Omental fat pad (tissue), 4 donors: ENCODE results near the gene F10. TPM values are rescaled to one million over a fixed set of nuclear protein-coding genes. Genes with fewer than 3 reads are reported as not detected.

Experiments
- ATAC-seq: fragments of 150-250 bp; one replicate; pipeline ENCODE4 v1.9.1; 2016; ENCODE audit warnings: mild to moderate bottlenecking, moderate library complexity; ENCODE audit not compliant: low FRiP score
- DNase-seq: peaks from one replicate; pipeline ENCODE4 v3.0.0-alpha.2; 2019; ENCODE audit warnings: low spot score
- total RNA-seq, 4 donors: library from RNA; depleted of rRNA; stranded (reverse); fragments of >200 nt; gene quantifications; one replicate each; pipeline ENCODE4 v1.1.0, GENCODE V29; 2016
- TF ChIP-seq, protein P1 (sequence below), 3 donors: fragments of 450-650 bp; IDR thresholded peaks; one replicate each; pipeline ENCODE4 v1.5.1; 2016 to 2017; ENCODE audit warnings: antibody characterized with exemption in 3 of 3, mild to moderate bottlenecking in 3 of 3, moderate library complexity in 2 of 3

F10 gene
- total RNA-seq, 4 donors from 2014 or later: 10.8 to 51.1 (median 13.6) TPM

DNA sequence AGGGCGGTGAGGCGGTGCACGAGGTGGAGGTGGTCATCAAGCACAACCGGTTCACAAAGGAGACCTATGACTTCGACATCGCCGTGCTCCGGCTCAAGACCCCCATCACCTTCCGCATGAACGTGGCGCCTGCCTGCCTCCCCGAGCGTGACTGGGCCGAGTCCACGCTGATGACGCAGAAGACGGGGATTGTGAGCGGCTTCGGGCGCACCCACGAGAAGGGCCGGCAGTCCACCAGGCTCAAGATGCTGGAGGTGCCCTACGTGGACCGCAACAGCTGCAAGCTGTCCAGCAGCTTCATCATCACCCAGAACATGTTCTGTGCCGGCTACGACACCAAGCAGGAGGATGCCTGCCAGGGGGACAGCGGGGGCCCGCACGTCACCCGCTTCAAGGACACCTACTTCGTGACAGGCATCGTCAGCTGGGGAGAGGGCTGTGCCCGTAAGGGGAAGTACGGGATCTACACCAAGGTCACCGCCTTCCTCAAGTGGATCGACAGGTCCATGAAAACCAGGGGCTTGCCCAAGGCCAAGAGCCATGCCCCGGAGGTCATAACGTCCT is 26.4 kb downstream of the F10 start:
- TF ChIP-seq, protein P1, sequence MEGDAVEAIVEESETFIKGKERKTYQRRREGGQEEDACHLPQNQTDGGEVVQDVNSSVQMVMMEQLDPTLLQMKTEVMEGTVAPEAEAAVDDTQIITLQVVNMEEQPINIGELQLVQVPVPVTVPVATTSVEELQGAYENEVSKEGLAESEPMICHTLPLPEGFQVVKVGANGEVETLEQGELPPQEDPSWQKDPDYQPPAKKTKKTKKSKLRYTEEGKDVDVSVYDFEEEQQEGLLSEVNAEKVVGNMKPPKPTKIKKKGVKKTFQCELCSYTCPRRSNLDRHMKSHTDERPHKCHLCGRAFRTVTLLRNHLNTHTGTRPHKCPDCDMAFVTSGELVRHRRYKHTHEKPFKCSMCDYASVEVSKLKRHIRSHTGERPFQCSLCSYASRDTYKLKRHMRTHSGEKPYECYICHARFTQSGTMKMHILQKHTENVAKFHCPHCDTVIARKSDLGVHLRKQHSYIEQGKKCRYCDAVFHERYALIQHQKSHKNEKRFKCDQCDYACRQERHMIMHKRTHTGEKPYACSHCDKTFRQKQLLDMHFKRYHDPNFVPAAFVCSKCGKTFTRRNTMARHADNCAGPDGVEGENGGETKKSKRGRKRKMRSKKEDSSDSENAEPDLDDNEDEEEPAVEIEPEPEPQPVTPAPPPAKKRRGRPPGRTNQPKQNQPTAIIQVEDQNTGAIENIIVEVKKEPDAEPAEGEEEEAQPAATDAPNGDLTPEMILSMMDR (IDR thresholded peaks at IDR 0.05): no peak
- ATAC-seq (no peak), DNase-seq (no peak)

DNA sequence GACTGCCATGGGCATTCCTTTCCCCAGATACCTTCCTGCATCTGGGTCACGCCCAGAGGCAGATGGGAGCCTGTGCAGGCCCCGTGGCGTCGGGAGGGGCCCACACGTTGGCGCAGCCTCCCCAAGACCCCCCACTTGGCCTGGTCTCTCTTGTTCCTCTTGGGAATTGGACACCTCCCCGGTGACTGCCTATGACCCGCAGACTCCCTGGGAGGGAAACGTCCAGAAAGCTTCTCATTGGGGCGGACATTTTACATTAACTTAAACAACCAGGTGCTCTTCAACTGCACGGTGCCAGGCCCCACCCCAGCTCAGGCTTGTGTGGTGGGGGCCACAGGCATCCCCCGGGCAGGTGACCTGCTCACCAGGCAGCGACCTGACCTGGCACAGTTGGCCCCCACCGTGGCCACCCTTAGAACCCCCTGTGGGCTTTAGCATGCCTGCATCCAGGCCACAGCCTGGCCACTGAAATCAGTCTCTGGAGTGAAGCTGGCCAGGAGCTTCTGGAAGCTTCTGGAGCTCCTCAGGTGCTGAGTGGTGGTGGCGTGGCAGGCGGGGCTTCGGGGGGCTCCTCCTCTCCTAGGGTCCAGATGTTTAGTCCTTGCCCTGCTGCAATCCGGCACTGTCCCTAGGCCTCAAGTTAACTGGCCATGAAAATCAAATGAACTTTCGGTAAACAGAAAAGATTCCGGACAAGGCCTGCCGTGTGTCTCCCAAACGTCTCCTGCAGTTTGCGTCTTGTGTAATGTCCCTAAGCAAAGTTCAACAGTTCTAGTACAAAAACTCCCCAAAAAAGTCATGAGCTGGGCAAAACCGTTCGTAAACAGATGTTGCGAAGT is 27.3 kb downstream of the F10 start:
- TF ChIP-seq, protein P1 (IDR thresholded peaks at IDR 0.05): no peak
- DNase-seq: no peak
- ATAC-seq: no peak

DNA sequence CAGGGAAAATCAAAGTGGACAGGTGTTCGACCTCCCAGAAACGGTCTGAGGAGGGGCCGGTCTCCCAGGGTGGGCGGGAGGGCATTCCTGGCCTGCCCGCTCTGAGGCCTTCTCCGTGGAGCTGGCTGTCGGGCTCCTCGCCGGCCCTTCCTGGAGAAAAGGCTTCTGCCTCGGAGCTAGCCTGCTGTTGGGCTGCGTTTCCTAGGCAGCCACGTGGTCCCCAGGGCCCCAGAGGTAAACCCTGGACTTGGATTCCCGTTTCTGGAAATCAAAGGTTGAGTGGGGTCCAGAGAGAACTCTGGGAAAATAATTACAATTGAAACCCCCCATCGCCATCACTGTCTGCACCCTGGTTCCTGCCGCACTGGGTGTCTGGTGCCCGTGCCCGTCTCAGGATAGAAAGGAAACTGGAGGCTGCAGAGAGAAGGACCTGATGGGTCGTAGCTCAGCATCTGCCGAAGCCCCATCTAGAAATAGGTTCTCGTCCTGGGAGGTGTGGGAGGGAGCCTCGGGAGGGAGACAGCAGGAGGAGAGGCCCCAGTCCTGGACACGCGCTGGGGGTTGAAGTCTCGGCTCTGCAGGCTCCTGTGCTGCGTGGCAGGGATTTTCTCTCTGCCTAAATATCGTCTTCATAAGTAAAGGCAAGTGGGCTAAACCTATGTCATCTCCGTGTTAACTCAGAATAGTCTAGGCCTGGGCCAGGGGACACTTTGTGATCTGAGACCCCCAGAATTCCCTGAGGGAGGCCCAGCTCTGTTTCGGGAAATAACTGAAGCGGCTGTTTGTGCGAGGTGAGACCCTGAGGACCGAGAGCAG is 28.2 kb downstream of the F10 start:
- TF ChIP-seq, protein P1 (IDR thresholded peaks at IDR 0.05): no peak
- DNase-seq: no peak
- ATAC-seq: no peak

DNA sequence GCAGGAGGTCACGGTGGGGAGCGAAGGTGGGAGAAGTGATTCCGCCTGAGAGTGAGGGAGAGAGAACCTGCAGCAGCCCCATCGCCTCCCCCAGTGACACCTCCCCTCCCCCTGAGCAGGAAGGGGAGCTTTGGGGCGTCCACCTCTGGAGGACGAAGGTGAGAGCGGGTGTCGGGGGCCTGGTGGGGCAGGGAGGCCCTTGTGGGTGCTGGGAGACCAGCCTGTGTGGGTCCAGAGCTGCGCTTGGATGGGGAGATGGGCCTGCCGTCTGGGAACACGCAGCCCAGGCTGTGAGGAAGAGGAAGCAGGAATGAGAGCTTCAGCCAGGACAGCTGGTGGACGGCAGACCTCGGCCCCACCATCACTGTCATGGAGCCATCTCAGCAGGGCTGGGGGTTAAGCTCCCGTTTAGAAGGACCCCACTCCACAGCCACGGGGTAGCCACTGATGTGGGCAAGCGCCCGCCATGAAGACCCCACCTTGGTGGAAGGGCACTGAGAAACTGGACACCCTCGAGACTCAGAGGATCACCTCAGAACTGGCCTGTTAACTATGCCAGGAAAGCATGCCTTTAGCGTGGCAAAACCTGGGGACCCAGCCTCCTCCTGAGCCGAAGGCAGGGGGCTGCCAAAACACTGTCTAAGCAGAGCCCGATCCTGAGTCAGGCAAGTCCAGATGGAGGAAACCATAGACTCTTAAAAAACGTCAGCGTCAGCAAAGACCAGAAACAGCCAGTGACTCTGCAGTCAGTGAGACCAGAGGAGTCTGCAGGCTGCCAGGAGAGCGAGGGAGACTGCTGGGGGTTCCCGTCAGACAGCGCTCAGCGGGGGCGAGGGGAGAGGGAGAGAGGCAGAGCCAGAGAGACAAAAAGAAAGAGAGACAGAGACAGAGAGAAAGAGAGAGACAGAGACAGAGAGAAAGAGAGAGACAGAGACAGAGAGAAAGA is 29.4 kb downstream of the F10 start:
- TF ChIP-seq, protein P1 (IDR thresholded peaks at IDR 0.05): no peak
- ATAC-seq: no peak
- no peak for DNase-seq

DNA sequence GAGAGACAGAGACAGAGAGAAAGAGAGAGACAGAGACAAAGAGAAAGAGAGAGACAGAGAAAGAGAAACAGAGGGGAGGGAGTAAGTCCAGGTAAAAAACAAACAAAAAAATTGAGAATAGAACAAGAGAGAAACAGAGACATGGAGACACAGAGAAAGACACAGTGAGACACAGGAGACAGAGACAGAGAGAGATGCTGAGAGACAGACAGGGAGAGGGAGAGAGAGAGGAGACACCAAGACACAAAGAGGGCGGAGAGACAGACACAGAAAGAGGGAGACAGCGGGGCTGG is 30.0 kb downstream of the F10 start:
- no peak for DNase-seq
- TF ChIP-seq, protein P1 (IDR thresholded peaks at IDR 0.05): no peak
- no peak for ATAC-seq

DNA sequence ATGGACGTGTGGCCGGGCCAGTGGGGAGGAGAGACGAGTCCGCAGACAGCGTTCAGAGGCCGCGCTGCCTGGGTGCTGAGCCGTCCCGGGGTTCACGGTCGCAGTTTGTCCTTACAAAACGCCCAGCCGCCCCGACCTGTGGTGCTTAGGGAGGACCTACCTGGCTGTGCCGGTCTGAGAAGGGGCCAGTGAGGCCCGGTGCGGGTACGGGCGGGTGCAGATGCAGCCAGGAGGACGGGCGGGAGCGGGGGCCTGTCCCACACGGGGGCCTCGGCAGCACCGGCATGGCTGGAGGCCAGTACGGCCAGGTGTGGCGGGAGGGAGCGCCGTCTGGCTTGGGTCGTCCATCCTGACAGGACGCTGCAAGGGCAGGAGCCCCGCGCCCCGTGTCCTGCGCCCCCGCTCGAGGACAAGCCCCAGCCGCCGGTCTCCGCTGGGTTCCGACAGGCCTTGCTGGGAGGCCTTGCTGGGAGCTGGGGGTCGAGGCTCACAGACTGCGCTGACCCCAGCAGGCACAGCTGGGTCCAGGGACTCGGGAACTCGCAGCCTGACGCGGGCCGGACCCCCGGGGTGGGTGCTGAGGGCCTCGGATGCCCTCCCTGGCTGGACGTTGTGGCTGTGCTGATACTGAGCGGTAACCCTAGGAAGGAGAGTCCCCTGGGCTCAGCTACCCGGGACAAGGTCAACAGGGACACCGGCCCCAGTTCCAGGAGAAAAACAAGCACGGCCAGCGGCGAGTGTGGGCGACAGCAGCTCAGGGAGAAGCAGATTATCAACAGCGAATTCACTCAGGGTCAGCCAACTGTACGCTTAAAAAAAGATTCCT is 30.6 kb downstream of the F10 start:
- ATAC-seq (peak; percentile 51), DNase-seq (no peak)
- TF ChIP-seq, protein P1 (IDR thresholded peaks at IDR 0.05): no peak
